BLaER1 (cell line): ENCODE data around the gene FUCA2.
"Not testable (repeated sequence)": the region's sequence is repeated elsewhere in the genome, so short reads cannot be mapped to it uniquely, and the experiment has no call there.

ENCODE experiments used
- H3K27ac ChIP-seq: shearing (Covaris generic); formaldehyde crosslinking; 2 replicates; pipeline ENCODE4 v1.8.1; 2022
- H3K27me3 ChIP-seq: shearing (Covaris generic); formaldehyde crosslinking; 2 replicates; pipeline ENCODE4 v1.8.1; 2022
- H3K36me3 ChIP-seq: shearing (Covaris generic); formaldehyde crosslinking; 2 replicates; pipeline ENCODE4 v1.8.1; 2022
- H3K4me1 ChIP-seq: shearing (Covaris generic); formaldehyde crosslinking; 2 replicates; pipeline ENCODE4 v1.8.1; 2022
- H3K4me2 ChIP-seq: shearing (Covaris generic); formaldehyde crosslinking; 2 replicates; pipeline ENCODE4 v1.8.1; 2022
- H3K4me3 ChIP-seq: shearing (Covaris generic); formaldehyde crosslinking; 2 replicates; pipeline ENCODE4 v1.8.1; 2022
- H3K9ac ChIP-seq: shearing (Covaris generic); formaldehyde crosslinking; 2 replicates; pipeline ENCODE4 v1.8.1; 2022
- H3K9me3 ChIP-seq: shearing (Covaris generic); formaldehyde crosslinking; 2 replicates; pipeline ENCODE4 v1.8.1; 2022
- H4K20me1 ChIP-seq: shearing (Covaris generic); formaldehyde crosslinking; 2 replicates; pipeline ENCODE4 v1.8.1; 2022
- Cebpa-rat ChIP-seq: shearing (Covaris generic); IDR thresholded peaks from 2 replicates; pipeline ENCODE4 v1.8.1; 2022

Gene FUCA2

DNA sequence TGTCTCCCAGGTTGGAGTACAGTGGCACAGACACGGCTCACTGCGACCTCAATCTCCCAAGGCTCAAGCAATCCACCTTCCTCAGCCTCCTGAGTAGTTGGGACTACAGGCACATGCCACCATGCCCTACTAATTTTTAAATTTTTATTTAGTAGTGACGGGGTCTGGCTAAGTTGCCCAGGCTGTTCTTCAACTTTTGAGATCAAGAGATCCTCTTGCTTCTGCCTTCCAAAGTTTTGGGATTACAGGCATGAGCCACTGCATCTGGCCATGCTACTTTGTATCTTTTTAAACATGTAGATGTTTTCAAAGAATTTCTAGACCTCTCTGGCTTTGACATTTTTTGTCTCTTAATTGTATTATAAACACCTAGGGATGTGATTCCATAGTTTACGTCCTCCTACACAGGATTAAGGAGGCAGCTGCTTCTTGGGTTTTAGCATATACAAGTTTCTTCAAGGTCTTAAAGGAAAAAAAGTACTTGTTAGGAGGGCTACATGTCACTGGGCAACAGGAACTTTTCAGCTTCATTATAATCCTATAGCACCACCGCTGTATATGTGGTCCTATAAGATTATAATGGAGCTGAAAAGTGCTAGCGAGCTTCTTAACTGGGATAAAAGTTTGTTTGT, 62.3 kb downstream of the FUCA2 start:
- TF ChIP-seq Cebpa-rat: no peak
- peak overlapping the region; percentile 88 for H3K4me2 ChIP-seq
- H3K4me3 ChIP-seq: peak overlapping the region; percentile 81
- H3K27me3 ChIP-seq: no peaks in the 10 kb centered on the region
- H3K4me1 ChIP-seq: peaks cover 32% of the 10 kb centered on the region
- peak overlapping the region; percentile 89 for H3K9ac ChIP-seq
- no peaks in the 10 kb centered on the region for H3K9me3 ChIP-seq
- H4K20me1 ChIP-seq: no peaks in the 10 kb centered on the region
- peak overlapping the region; percentile 88 for H3K27ac ChIP-seq
- H3K36me3 ChIP-seq: peaks cover 6% of the 10 kb centered on the region

DNA sequence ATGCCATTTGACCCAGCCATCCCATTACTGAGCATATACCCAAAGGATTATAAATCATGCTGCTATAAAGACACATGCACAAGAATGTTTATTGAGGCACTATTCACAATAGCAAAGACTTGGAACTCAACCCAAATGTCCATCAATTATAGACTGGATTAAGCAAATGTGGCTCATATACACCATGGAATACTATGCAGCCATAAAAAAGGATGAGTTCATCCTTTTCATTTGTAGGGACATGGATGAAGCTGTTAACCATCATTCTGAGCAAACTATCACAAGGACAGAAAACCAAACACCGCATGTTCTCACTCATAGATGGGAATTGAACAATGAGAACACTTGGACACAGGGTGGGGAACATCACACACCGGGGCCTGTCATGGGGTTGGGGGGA, 63.7 kb downstream of the FUCA2 start:
- not testable (repeated sequence) for H4K20me1 ChIP-seq, H3K4me3 ChIP-seq, H3K4me2 ChIP-seq, H3K9me3 ChIP-seq, H3K9ac ChIP-seq, H3K27me3 ChIP-seq, H3K27ac ChIP-seq
- H3K36me3 ChIP-seq: peaks cover 15% of the 10 kb centered on the region
- peaks cover 31% of the 10 kb centered on the region for H3K4me1 ChIP-seq
